ENCODE results near the gene RPL7L1.

RPL7L1 gene

DNA sequence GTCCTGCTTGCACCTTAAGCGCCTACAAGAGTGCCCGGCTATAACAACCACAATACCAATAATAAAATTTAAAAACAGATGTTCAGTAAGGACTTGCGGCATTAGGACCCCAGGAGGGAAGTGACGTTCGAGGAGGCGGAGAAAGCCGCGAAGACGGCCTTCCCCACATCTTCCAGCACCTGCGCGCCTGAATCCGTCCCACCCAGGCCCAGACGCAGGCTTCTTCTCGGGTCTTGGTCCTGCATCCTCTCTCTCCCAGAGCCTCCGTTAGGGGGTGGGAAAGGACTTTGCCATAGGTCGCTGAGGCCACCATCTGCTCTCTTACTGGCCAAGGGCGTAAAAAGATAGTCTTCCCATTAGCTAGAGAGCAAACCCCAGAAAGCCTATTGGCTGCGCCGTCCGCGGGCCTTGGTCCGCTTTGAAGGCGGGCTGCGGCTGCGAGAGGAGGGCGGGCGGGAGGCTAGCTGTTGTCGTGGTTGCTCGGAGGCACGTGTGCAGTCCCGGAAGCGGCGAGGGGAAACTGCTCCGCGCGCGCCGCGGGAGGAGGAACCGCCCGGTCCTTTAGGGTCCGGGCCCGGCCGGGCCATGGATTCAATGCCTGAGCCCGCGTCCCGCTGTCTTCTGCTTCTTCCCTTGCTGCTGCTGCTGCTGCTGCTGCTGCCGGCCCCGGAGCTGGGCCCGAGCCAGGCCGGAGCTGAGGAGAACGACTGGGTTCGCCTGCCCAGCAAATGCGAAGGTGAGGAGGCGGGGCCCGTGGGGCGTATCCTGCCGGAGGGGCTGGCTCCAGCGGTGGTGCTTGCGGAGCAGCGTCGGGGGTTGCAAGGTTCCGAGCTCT is 49.8 kb downstream of the RPL7L1 start, which contains the start of gene CNPY3:
TSS of gene CNPY3 (plus strand) at position 495 of the 835 bp plus-strand sequence. CDS start at position 586, 91 bp downstream.
- DNase-seq = peak; percentile 43 to 95 (median 88)

DNA sequence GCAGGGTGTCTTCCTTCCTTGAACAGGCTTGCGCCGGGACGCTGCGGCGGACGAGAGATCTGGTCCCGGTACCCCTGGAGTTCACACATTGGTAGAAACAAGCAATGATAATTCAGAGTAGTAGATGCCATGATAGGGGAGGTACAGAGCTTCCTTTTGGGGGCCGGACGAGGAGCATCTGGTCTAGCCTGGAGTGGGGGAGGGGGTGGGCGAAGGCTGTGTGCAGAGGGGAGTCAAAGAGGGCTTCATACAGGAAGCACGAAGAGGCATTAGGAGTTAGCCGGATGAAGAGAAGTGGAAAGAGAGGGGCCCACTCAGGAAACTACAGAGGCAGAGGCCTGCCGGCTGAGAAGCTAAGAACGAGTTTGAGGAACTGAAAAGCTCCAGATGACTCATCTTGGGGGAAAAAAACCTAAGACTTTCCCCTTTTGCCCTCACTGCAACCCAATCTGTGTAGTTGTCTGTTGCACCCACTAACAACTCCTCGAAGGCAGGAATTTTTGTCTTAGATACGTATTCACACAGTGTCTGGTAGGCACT is 50.5 kb downstream of the RPL7L1 start:
- DNase-seq = peak in 21 of 56 donors; percentile 7 to 69 (median 42)

DNA sequence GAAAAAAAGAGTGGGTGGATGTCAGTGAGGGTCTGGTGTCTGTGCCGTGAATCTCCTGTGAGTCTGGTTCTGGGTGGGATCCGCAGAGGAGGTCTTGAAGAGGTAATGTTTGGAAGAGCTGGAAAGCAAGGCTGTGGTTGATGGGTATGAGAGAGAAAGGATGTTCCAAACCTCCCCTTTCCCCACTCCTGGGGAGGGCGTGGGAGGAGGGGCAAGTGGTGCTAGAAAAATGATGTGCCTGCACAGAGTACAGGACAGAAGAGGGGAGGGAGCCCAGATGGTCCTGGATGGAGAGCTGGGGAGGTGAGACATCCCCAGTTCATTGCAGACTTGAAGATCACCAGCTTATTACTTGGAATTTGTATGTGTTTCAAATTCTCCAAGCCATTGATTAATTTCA is 53.0 kb downstream of the RPL7L1 start:
- no peak for DNase-seq

DNA sequence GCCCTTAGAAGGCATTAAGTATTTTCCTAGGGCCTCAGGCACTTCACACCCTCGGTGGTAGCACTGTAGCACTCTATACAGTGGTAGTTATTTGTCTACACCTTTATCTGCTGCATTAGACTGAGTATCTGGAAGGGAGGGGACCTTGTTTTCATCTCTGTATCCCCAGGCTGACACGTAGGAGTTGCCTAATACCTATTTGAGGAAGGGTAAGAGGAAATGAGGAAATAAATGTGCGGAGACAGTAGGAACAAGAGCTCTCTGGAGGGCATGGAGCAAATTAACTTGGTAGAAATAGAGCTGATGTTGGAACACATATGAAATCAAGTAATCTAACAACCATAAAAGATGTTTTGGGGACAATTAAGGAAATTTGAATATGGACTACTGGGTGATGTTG is 53.8 kb downstream of the RPL7L1 start:
- DNase-seq = no peak

DNA sequence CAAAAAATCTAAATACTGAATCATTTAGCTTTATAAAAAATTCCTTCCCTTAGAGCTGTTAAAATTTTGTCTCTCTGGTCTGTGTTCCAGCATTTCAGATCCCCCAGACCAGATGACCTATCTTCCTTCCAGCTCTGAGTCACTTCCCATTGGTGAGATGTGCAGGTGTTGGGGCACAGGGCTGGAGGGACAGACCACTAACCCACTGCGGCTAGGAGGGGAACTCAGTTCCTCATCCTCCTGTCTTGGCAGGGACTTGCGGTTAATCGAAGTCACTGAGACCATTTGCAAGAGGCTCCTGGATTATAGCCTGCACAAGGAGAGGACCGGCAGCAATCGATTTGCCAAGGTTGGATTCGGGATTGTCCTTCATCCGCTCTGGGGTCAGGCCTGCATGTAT is 55.9 kb downstream of the RPL7L1 start:
- DNase-seq = no peak

DNA sequence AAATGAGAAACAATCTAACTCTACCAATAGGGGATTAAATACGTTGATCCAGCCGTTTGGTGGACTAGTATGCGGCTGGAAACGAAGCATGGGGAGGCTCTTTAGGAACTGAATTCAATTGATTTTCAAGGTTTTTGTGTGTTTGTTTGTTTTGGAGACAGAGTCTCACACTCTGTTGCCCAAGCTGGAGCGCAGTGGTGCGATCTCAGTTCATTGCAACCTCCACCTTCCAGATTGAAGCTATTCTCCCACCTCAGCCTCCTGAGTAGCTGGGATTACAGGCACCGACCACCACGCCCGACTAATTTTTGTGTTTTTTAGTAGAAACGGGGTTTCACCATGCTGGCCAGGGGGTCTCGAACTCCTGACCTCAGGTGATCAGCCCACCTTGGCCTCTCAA is 57.0 kb downstream of the RPL7L1 start:
- DNase-seq = no peak

DNA sequence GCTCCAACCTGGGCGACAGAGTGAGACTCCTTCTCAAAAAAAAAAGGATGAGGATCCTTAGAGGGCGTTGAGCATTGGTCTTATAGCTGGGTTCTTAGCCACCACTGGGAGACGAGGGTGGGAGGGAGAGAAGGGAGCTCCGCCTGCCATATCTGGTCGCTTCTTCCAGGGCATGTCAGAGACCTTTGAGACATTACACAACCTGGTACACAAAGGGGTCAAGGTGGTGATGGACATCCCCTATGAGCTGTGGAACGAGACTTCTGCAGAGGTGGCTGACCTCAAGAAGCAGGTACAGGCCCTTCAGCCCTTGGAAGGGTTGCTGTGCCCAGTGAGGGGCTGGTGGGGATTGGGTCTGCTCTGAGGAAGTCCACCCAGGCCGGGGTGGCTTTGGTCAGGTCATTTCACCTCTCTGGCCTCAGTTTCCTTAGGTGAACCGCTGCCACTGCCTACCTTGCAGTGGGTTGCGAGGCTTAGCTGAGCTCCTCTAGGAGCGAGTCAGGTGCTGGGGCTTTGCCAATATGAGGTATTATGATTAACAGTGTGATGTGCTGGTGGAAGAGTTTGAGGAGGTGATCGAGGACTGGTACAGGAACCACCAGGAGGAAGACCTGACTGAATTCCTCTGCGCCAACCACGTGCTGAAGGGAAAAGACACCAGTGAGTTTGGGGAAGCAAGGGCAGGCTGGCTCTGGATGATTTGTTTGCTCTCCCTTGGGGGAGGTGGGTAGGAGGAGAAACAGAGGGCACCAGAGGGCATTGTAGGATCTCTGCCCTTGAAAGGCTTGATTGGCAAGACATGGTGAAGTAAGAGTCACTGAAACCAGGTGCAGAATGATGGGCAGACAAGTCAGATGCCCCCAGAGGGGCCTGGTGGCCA is 58.4 kb downstream of the RPL7L1 start:
- DNase-seq = no peak

DNA sequence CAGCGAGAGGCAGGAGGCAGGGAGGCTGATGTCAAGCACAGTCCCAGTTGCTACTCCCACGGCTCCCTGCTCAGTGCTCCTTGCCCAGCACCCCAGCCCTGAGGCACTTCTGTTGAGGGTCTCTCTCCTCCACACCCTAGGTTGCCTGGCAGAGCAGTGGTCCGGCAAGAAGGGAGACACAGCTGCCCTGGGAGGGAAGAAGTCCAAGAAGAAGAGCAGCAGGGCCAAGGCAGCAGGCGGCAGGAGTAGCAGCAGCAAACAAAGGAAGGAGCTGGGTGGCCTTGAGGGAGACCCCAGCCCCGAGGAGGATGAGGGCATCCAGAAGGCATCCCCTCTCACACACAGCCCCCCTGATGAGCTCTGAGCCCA is 59.0 kb downstream of the RPL7L1 start:
- DNase-seq = no peak

DNA sequence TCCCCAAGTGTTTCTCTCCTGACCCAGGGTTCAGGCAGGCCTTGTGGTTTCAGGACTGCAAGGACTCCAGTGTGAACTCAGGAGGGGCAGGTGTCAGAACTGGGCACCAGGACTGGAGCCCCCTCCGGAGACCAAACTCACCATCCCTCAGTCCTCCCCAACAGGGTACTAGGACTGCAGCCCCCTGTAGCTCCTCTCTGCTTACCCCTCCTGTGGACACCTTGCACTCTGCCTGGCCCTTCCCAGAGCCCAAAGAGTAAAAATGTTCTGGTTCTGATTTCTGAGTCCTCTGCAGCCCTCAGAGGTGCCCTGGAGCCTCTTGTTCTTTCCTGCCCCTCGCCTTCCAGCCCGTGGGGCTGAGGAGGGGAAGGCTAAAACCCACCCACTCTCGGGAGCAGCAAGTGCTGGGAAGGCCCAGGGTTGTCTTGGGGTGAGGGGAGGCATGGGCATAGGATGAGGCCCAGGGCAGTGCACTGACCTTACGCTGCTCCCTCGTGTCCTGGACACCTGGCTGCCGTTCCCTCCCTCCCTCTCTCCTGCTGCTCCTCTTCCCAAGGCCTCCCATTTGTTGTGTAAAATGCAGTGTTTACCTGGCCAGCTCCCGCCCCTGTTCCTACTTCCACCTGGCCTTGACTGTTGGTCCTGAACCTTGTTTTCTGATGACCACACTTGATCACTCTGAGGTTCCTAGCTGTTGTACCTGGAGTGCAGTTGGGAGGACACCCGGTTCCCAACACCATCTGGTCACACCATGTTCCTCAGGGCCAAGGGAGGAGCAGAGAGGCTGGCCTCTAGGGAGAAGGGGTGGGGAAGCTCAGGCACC is 59.8 kb downstream of the RPL7L1 start:
- DNase-seq = no peak
